HepG2 (cell line): ENCODE data around the gene LRP1B. TPM values are rescaled to one million over a fixed set of nuclear protein-coding genes. Genes with fewer than 3 reads are reported as not detected.
"Not testable (repeated sequence)": the region's sequence is repeated elsewhere in the genome, so short reads cannot be mapped to it uniquely, and the experiment has no call there.

Experiments used
- ATAC-seq: fragments of 200-7000 bp; cut with Tn5 transposase; 3 replicates; pipeline ENCODE4 v1.9.1; 2020; ENCODE audit warnings: mild to moderate bottlenecking, moderate library complexity
- BruUV-seq: library from RNA; stranded (reverse); fragments of 400-500 nt; replicated peaks from 2 replicates; lab custom pipeline; 2021; lab: Mats Ljungman, UMichigan
- CTCF ChIA-PET: fragments of 300-600 bp; formaldehyde crosslinking; extraction: SDS; loops from one replicate; lab custom pipeline; 2021; ENCODE audit warnings: low total read pairs, inconsistent platforms, low intra/inter-chr PET ratio; lab: Yijun Ruan, JAX
- POLR2A ChIA-PET: fragments of 350-600 bp; sonication (Branson Sonifier 250); formaldehyde crosslinking; loops from one replicate; lab custom pipeline; 2020; ENCODE audit warnings: antibody characterized with exemption, inconsistent platforms; lab: Yijun Ruan, JAX
- DNase-seq: peaks from one replicate; pipeline ENCODE4 v3.0.0-alpha.2; 2015; ENCODE audit warnings: low spot score
- FAIRE-seq: peaks from 3 replicates; lab custom pipeline; 2011; peaks lifted over from hg19 to GRCh38; lab: Jason Lieb, UNC
- H2AFZ ChIP-seq: one replicate; pipeline ENCODE4 v1.6.1; 2011; ENCODE audit warnings: low read length, inconsistent platforms
- H3K27ac ChIP-seq: fragments of 300-600 bp; 3 replicates; pipeline ENCODE4 v1.8.0; 2011; ENCODE audit warnings: mixed run types, mild to moderate bottlenecking, mixed read lengths, low read length, inconsistent platforms; ENCODE audit not compliant: insufficient read depth; ENCODE audit errors: extremely low read length
- H3K27me3 ChIP-seq, 2 experiments: fragments of 200-600 bp in 1 of 2; 2 replicates in 1 of 2; 3 replicates in 1 of 2; pipeline versions ENCODE4 v1.6.0 to v1.8.0; 2011; ENCODE audit warnings: low read length in 2 of 2, mild to moderate bottlenecking in 2 of 2, moderate library complexity in 2 of 2, inconsistent platforms in 1 of 2; ENCODE audit not compliant: insufficient read depth in 2 of 2, control insufficient read depth in 1 of 2
- H3K36me3 ChIP-seq, 2 experiments: fragments of 200-600 bp in 1 of 2; replicated peaks in 1 of 2; 2 replicates in 1 of 2; 3 replicates in 1 of 2; pipeline versions ENCODE4 v1.5.1 to v1.8.0; 2011; ENCODE audit warnings: low read length in 2 of 2, inconsistent platforms in 1 of 2; ENCODE audit not compliant: insufficient read depth in 2 of 2, control insufficient read depth in 1 of 2
- H3K4me1 ChIP-seq: 2 replicates; pipeline ENCODE4 v1.5.1; 2012; ENCODE audit warnings: low read length, inconsistent platforms; ENCODE audit not compliant: insufficient read depth
- H3K4me2 ChIP-seq: 2 replicates; pipeline ENCODE4 v1.6.0; 2011; ENCODE audit warnings: low read depth, low read length, inconsistent platforms
- H3K4me3 ChIP-seq, 3 experiments: fragments of 200-600 bp in 1 of 3; sonication (generic), shearing (Covaris generic) in 1 of 3; replicated peaks in 1 of 3; 2 replicates each; pipeline ENCODE4 v1.5.1; 2011 to 2016; ENCODE audit warnings: low read length in 3 of 3, inconsistent platforms in 2 of 3, low read depth in 2 of 3, mild to moderate bottlenecking in 2 of 3, control low read depth in 1 of 3, mixed read lengths in 1 of 3; ENCODE audit not compliant: insufficient read depth in 1 of 3
- H3K79me2 ChIP-seq: one replicate; pipeline ENCODE4 v1.6.1; 2011; ENCODE audit warnings: low read length, inconsistent platforms; ENCODE audit not compliant: insufficient read depth
- H3K9ac ChIP-seq: 2 replicates; pipeline ENCODE4 v1.6.0; 2011; ENCODE audit warnings: mild to moderate bottlenecking, low read depth, low read length, inconsistent platforms; ENCODE audit not compliant: insufficient read depth
- H3K9me3 ChIP-seq: 2 replicates; pipeline ENCODE4 v1.5.1; 2012; ENCODE audit warnings: mild to moderate bottlenecking, low read length
- H4K20me1 ChIP-seq: 2 replicates; pipeline ENCODE4 v1.6.0; 2011; ENCODE audit warnings: inconsistent platforms, mild to moderate bottlenecking, low read length, moderate library complexity; ENCODE audit not compliant: insufficient read depth
- CTCF ChIP-seq: sonication (generic); formaldehyde crosslinking; IDR thresholded peaks from 2 replicates; pipeline ENCODE4 v1.5.0; 2020; ENCODE audit warnings: mild to moderate bottlenecking, missing genetic modification reagents, moderate library complexity
- JUN ChIP-seq: sonication (generic); formaldehyde crosslinking; IDR thresholded peaks from 2 replicates; pipeline ENCODE4 v1.4.0; 2020; ENCODE audit warnings: mild to moderate bottlenecking, missing genetic modification reagents
- MAFF ChIP-seq: IDR thresholded peaks from 2 replicates; pipeline ENCODE4 v1.6.1; 2011; ENCODE audit warnings: low read depth, low read length, improper control_type of control experiment
- MAFK ChIP-seq, 2 experiments: IDR thresholded peaks in 1 of 2; conservative IDR thresholded peaks in 1 of 2; 2 replicates each; pipeline ENCODE4 v1.6.1; 2011; ENCODE audit warnings: improper control_type of control experiment in 2 of 2, low read length in 2 of 2
- STAG1 ChIP-seq: sonication (generic); formaldehyde crosslinking; IDR thresholded peaks from 2 replicates; pipeline ENCODE4 v1.4.0; 2020; ENCODE audit warnings: missing genetic modification reagents
- WGBS: methylation state at CpG from one replicate; pipeline ENCODE4 v1.1.6; 2017; ENCODE audit warnings: low lambda C conversion rate; 5-methylcytosine and 5-hydroxymethylcytosine counted together
- in situ Hi-C: cut with HindIII; loops from 2 replicates; pipeline ENCODE4 v1.10.0; 2017; ENCODE audit warnings: low pct_unique_long_range_greater_than_20kb; ENCODE audit not compliant: extremely low pct_ligation_motif_present
- intact Hi-C: fragments of 100-400 bp; cut with micrococcal nuclease; formaldehyde crosslinking; loops from one replicate; pipeline ENCODE4 v1.10.0; 2022; ENCODE audit not compliant: unreplicated experiment
- polyA plus RNA-seq, 8 experiments: library from polyadenylated mRNA; depleted of rRNA in 3 of 8; stranded (reverse) in 7 of 8; unstranded in 1 of 8; fragments of >200 nt; fragmentation: Illumina TruSeq in 4 of 8; extraction: Trizol in 4 of 8; gene quantifications; 2 replicates each; pipeline versions ENCODE4 v1.2.1 to v1.2.3, GENCODE V29; 2011 to 2016; ENCODE audit warnings: low read depth in 4 of 8, missing spikeins in 1 of 8, mixed read lengths in 1 of 8; ENCODE audit not compliant: insufficient read depth in 1 of 8
- total RNA-seq, 5 experiments: library from RNA; depleted of rRNA; stranded (reverse); fragments of >200 nt; fragmentation: Illumina TruSeq; extraction: Trizol; gene quantifications; 2 replicates each; pipeline ENCODE4 v1.2.3, GENCODE V29; 2016; ENCODE audit warnings: low read depth in 1 of 5
- TF ChIP-seq, protein P1 (sequence below): sonication (generic); formaldehyde crosslinking; conservative IDR thresholded peaks from 2 replicates; pipeline ENCODE4 v1.8.0; 2022; ENCODE audit warnings: missing genetic modification reagents

LRP1B gene
- total and polyA plus RNA-seq, 2 of the 13 experiments (the other 11 are each of a cell fraction or from before 2014, with no cell fraction given), result 0.04 TPM; not detected in 1

DNA sequence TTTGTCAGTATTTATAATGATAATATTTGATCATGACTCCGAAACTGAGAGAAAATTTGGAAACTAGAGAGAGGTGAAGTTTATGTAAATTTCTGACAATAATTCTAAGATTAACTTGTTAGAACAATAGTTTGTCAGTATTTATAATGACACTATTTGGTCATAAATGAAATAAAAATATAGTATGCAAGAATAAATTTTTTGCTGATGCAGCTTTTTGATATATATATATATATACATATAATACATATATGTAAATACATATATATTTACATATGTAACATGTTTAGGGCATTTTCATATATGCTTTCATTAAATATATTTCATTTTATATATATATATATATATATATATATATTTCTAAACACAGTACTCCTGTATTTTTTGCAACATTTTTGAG lies 1158.1 kb downstream of the LRP1B start:
- TF ChIP-seq MAFF (peak; percentile 44; the same call in 1 of the 2 replicates), MAFK (conservative IDR thresholded peaks at IDR 0.05 in 1 of 2, IDR thresholded peaks at IDR 0.05 in 1 of 2; ENCODE audit: low read length in 2 of 2) (peak in 1 of 2 experiments; percentile 86; a peak in 2 of 4 replicates), JUN (CRISPR knock-in tag) (no peak)
- TF ChIP-seq, protein P1, sequence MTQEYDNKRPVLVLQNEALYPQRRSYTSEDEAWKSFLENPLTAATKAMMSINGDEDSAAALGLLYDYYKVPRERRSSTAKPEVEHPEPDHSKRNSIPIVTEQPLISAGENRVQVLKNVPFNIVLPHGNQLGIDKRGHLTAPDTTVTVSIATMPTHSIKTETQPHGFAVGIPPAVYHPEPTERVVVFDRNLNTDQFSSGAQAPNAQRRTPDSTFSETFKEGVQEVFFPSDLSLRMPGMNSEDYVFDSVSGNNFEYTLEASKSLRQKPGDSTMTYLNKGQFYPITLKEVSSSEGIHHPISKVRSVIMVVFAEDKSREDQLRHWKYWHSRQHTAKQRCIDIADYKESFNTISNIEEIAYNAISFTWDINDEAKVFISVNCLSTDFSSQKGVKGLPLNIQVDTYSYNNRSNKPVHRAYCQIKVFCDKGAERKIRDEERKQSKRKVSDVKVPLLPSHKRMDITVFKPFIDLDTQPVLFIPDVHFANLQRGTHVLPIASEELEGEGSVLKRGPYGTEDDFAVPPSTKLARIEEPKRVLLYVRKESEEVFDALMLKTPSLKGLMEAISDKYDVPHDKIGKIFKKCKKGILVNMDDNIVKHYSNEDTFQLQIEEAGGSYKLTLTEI (CRISPR knock-in tag), result no peak
- CTCF ChIA-PET, result no interaction called here
- Histone ChIP-seq H3K27me3 (no peaks in the 10 kb centered on the region), H3K4me1 (no peaks in the 10 kb centered on the region), H3K79me2 (no peaks in the 10 kb centered on the region), H3K4me3 (no peak overlapping the region), H2AFZ (no peak overlapping the region), H3K27ac (no peak overlapping the region), H3K9me3 (no peaks in the 10 kb centered on the region), H3K9ac (no peak overlapping the region), H3K36me3 (no peaks in the 10 kb centered on the region), H3K4me2 (no peak overlapping the region), H4K20me1 (no peaks in the 10 kb centered on the region)
- POLR2A ChIA-PET, result no interaction called here
- ATAC-seq (no peak), FAIRE-seq (no peak), DNase-seq (no peak)
- intact Hi-C loops (no loop called here), in situ Hi-C loops (no loop called here)
- WGBS, result 7% methylated on average over 1 of the region's 1 CpG
- BruUV-seq, result no TSS peak

GRCh38 chr2:140964324-140964723 lies 1166.5 kb downstream of the LRP1B start:
- H3K4me3 ChIP-seq, H3K36me3 ChIP-seq, H3K27me3 ChIP-seq, H3K4me1 ChIP-seq, FAIRE-seq, H3K9me3 ChIP-seq, POLR2A ChIA-PET, H4K20me1 ChIP-seq, intact Hi-C loops, H3K79me2 ChIP-seq, BruUV-seq, CTCF ChIA-PET, ATAC-seq, in situ Hi-C loops, H3K9ac ChIP-seq, H2AFZ ChIP-seq, H3K27ac ChIP-seq, H3K4me2 ChIP-seq: not testable (repeated sequence)
- WGBS, result 0% methylated on average over 7 of the region's 11 CpGs
- DNase-seq, result peak; percentile 1
- TF ChIP-seq CTCF (CRISPR knock-in tag) (peak; percentile 53), STAG1 (CRISPR knock-in tag) (peak; percentile 36)
